Astrocyte (in vitro differentiated cells and primary cell): ENCODE results near the gene SGIP1. TPM values are rescaled to one million over a fixed set of nuclear protein-coding genes. Genes with fewer than 3 reads are reported as not detected.

Source experiments
- DNase-seq: peaks from one replicate; pipeline ENCODE4 v3.0.0-alpha.2; 2010; ENCODE audit warnings: low read depth
- FAIRE-seq: peaks from 2 replicates; lab custom pipeline; 2011; peaks lifted over from hg19 to GRCh38; lab: Jason Lieb, UNC
- H2AFZ ChIP-seq: 2 replicates; pipeline ENCODE4 v1.6.0; 2012; ENCODE audit warnings: low read depth, low read length, inconsistent platforms
- H3K27ac ChIP-seq: 2 replicates; pipeline ENCODE4 v1.5.1; 2011; ENCODE audit warnings: low read depth, low read length, inconsistent platforms
- H3K27me3 ChIP-seq: 2 replicates; pipeline ENCODE4 v1.6.0; 2011; ENCODE audit warnings: low read length, inconsistent platforms; ENCODE audit not compliant: insufficient read depth
- H3K36me3 ChIP-seq: 2 replicates; pipeline ENCODE4 v1.5.1; 2011; ENCODE audit warnings: low read length, inconsistent platforms; ENCODE audit not compliant: insufficient read depth
- H3K4me1 ChIP-seq: 2 replicates; pipeline ENCODE4 v1.5.1; 2011; ENCODE audit warnings: low read length, inconsistent platforms; ENCODE audit not compliant: insufficient read depth
- H3K4me2 ChIP-seq: 2 replicates; pipeline ENCODE4 v1.6.0; 2012; ENCODE audit warnings: low read length, inconsistent platforms
- H3K4me3 ChIP-seq: 2 replicates; pipeline ENCODE4 v1.5.1; 2011; ENCODE audit warnings: low read depth, mild to moderate bottlenecking, low read length, inconsistent platforms; ENCODE audit not compliant: insufficient read depth
- H3K79me2 ChIP-seq: 2 replicates; pipeline ENCODE4 v1.6.0; 2012; ENCODE audit warnings: mild to moderate bottlenecking, low read length, inconsistent platforms; ENCODE audit not compliant: insufficient read depth
- H3K9ac ChIP-seq: 2 replicates; pipeline ENCODE4 v1.6.0; 2012; ENCODE audit warnings: mild to moderate bottlenecking, low read length, inconsistent platforms
- H3K9me3 ChIP-seq: 2 replicates; pipeline ENCODE4 v1.5.1; 2012; ENCODE audit warnings: low read depth, mild to moderate bottlenecking, low read length, inconsistent platforms; ENCODE audit not compliant: insufficient read depth
- H4K20me1 ChIP-seq: 2 replicates; pipeline ENCODE4 v1.6.0; 2012; ENCODE audit warnings: low read length, inconsistent platforms; ENCODE audit not compliant: insufficient read depth
- H3K27ac Mint-ChIP-seq: one replicate; pipeline ENCODE4 v1.8.0; 2021; ENCODE audit warnings: mild to moderate bottlenecking, mixed read lengths; ENCODE audit not compliant: unreplicated experiment
- H3K27me3 Mint-ChIP-seq: one replicate; pipeline ENCODE4 v1.8.0; 2021; ENCODE audit warnings: low read depth, mixed read lengths; ENCODE audit not compliant: unreplicated experiment
- H3K36me3 Mint-ChIP-seq: one replicate; pipeline ENCODE4 v1.8.0; 2021; ENCODE audit warnings: low read depth, mixed read lengths; ENCODE audit not compliant: unreplicated experiment
- H3K4me1 Mint-ChIP-seq: one replicate; pipeline ENCODE4 v1.8.0; 2021; ENCODE audit warnings: low read depth, mixed read lengths; ENCODE audit not compliant: unreplicated experiment
- H3K4me3 Mint-ChIP-seq: one replicate; pipeline ENCODE4 v1.8.0; 2021; ENCODE audit warnings: mild to moderate bottlenecking, moderate library complexity, mixed read lengths; ENCODE audit not compliant: unreplicated experiment
- H3K9me3 Mint-ChIP-seq: one replicate; pipeline ENCODE4 v1.8.0; 2021; ENCODE audit warnings: mild to moderate bottlenecking, mixed read lengths; ENCODE audit not compliant: unreplicated experiment
- CTCF ChIP-seq: IDR thresholded peaks from 2 replicates; pipeline ENCODE4 v1.5.1; 2011; ENCODE audit warnings: low read depth, mild to moderate bottlenecking, inconsistent platforms, low read length, moderate library complexity; ENCODE audit not compliant: insufficient read depth
- EZH2 ChIP-seq: IDR thresholded peaks from 2 replicates; pipeline ENCODE4 v1.6.1; 2012; ENCODE audit warnings: mild to moderate bottlenecking, low read length, inconsistent platforms; ENCODE audit not compliant: insufficient read depth
- total RNA-seq: library from RNA; stranded (reverse); gene quantifications from 2 replicates; pipeline ENCODE4 v1.2.1, GENCODE V29; 2021

SGIP1 gene
- total RNA-seq, 1 donor from 2014 or later: 8.8 TPM

- H3K9me3 ChIP-seq: no peaks in the 10 kb centered on the region
- no peak overlapping the region for H2AFZ ChIP-seq
- no peak overlapping the region for H3K27ac ChIP-seq
- Mint-ChIP-seq H3K9me3 (peaks cover 12% of the 10 kb centered on the region), H3K36me3 (peaks cover 4% of the 10 kb centered on the region), H3K4me1 (peaks cover 15% of the 10 kb centered on the region), H3K4me3 (no peak overlapping the region), H3K27ac (no peak overlapping the region), H3K27me3 (peaks cover 2% of the 10 kb centered on the region)
- H3K4me2 ChIP-seq: no peak overlapping the region
- DNase-seq (no peak), FAIRE-seq (no peak)
- H3K79me2 ChIP-seq: no peaks in the 10 kb centered on the region
- no peak overlapping the region for H3K4me3 ChIP-seq
- H3K4me1 ChIP-seq: peaks cover 11% of the 10 kb centered on the region
- peaks cover 9% of the 10 kb centered on the region for H3K36me3 ChIP-seq
- no peaks in the 10 kb centered on the region for H4K20me1 ChIP-seq
- no peak overlapping the region for H3K9ac ChIP-seq
- no peak for TF ChIP-seq CTCF
- TF ChIP-seq EZH2: no peak
- H3K27me3 ChIP-seq: peaks cover 2% of the 10 kb centered on the region
Measured at GRCh38 chr1:66687358-66687757, 153.4 kb downstream of the SGIP1 start.

- H3K4me3 Mint-ChIP-seq: no peak overlapping the region
- Histone ChIP-seq H3K27me3 (no peaks in the 10 kb centered on the region), H2AFZ (no peak overlapping the region), H3K79me2 (no peaks in the 10 kb centered on the region), H3K27ac (no peak overlapping the region), H3K4me1 (peaks cover 3% of the 10 kb centered on the region), H3K36me3 (peaks cover 9% of the 10 kb centered on the region), H4K20me1 (no peaks in the 10 kb centered on the region), H3K4me2 (no peak overlapping the region), H3K9ac (no peak overlapping the region), H3K4me3 (no peak overlapping the region), H3K9me3 (no peaks in the 10 kb centered on the region)
- peaks cover 3% of the 10 kb centered on the region for H3K36me3 Mint-ChIP-seq
- peaks cover 12% of the 10 kb centered on the region for H3K9me3 Mint-ChIP-seq
- DNase-seq: no peak
- no peak overlapping the region for H3K27ac Mint-ChIP-seq
- FAIRE-seq: no peak
- TF ChIP-seq CTCF (no peak), EZH2 (no peak)
- H3K4me1 Mint-ChIP-seq: peaks cover 10% of the 10 kb centered on the region
- peaks cover 2% of the 10 kb centered on the region for H3K27me3 Mint-ChIP-seq
Measured at GRCh38 chr1:66690666-66691381, 156.9 kb downstream of the SGIP1 start.

GRCh38 chr1:66692681-66693080 lies 158.7 kb downstream of the SGIP1 start:
- FAIRE-seq: no peak
- DNase-seq: no peak
- peaks cover 10% of the 10 kb centered on the region for H3K9me3 Mint-ChIP-seq
- H3K9me3 ChIP-seq: no peaks in the 10 kb centered on the region
- H3K27ac ChIP-seq: no peak overlapping the region
- peaks cover 2% of the 10 kb centered on the region for H3K27me3 Mint-ChIP-seq
- no peak overlapping the region for H3K4me2 ChIP-seq
- no peak for TF ChIP-seq CTCF
- no peak for TF ChIP-seq EZH2
- no peaks in the 10 kb centered on the region for H3K79me2 ChIP-seq
- H3K4me1 ChIP-seq: no peaks in the 10 kb centered on the region
- H2AFZ ChIP-seq: no peak overlapping the region
- H4K20me1 ChIP-seq: no peaks in the 10 kb centered on the region
- no peak overlapping the region for H3K4me3 ChIP-seq
- peaks cover 1% of the 10 kb centered on the region for H3K36me3 Mint-ChIP-seq
- H3K27me3 ChIP-seq: no peaks in the 10 kb centered on the region
- H3K4me1 Mint-ChIP-seq: peaks cover 3% of the 10 kb centered on the region
- H3K36me3 ChIP-seq: peaks cover 9% of the 10 kb centered on the region
- H3K27ac Mint-ChIP-seq: no peak overlapping the region
- no peak overlapping the region for H3K4me3 Mint-ChIP-seq
- H3K9ac ChIP-seq: no peak overlapping the region
